Progenitor cell of endocrine pancreas (in vitro differentiated cells): Measurements from ENCODE around the gene ADAMTS6. TPM values are rescaled to one million over a fixed set of nuclear protein-coding genes. Genes with fewer than 3 reads are reported as not detected.

Source experiments
- DNase-seq: peaks from one replicate; pipeline ENCODE4 v3.0.0; 2021; ENCODE audit warnings: low spot score; ENCODE audit not compliant: unreplicated experiment
- H3K27ac Mint-ChIP-seq: 2 replicates; pipeline ENCODE4 v1.8.0; 2021; ENCODE audit warnings: mild to moderate bottlenecking, moderate library complexity, mixed read lengths
- H3K27me3 Mint-ChIP-seq: 2 replicates; pipeline ENCODE4 v1.8.0; 2021; ENCODE audit warnings: mixed read lengths
- H3K36me3 Mint-ChIP-seq: 2 replicates; pipeline ENCODE4 v1.8.0; 2022; ENCODE audit warnings: mixed read lengths; ENCODE audit not compliant: insufficient read depth
- H3K4me1 Mint-ChIP-seq: 2 replicates; pipeline ENCODE4 v1.8.0; 2021; ENCODE audit warnings: low read depth, mixed read lengths
- H3K4me3 Mint-ChIP-seq: 2 replicates; pipeline ENCODE4 v1.8.0; 2021; ENCODE audit warnings: low read depth, mild to moderate bottlenecking, moderate library complexity, mixed read lengths
- H3K9me3 Mint-ChIP-seq: 2 replicates; pipeline ENCODE4 v1.8.0; 2021; ENCODE audit warnings: low read depth, mixed read lengths
- CTCF ChIP-seq: fragments of 200-600 bp; sonication (generic); IDR thresholded peaks from one replicate; pipeline ENCODE4 v1.5.0; 2021; ENCODE audit warnings: antibody characterized with exemption, mild to moderate bottlenecking; ENCODE audit not compliant: unreplicated experiment
- total RNA-seq: library from RNA; stranded (reverse); gene quantifications from 2 replicates; pipeline ENCODE4 v1.2.1, GENCODE V29; 2021

ADAMTS6 gene
- total RNA-seq, 1 donor from 2014 or later = 13.0 TPM

- Mint-ChIP-seq H3K27me3 (no peaks in the 10 kb centered on the region), H3K4me1 (no peaks in the 10 kb centered on the region), H3K4me3 (no peak overlapping the region), H3K27ac (no peak overlapping the region), H3K9me3 (no peaks in the 10 kb centered on the region), H3K36me3 (peaks cover 2% of the 10 kb centered on the region)
- no peak for DNase-seq
- TF ChIP-seq CTCF = no peak
Measured at GRCh38 chr5:65192331-65192730, 289.4 kb downstream of the ADAMTS6 start.

- Mint-ChIP-seq H3K9me3 (no peaks in the 10 kb centered on the region), H3K4me1 (no peaks in the 10 kb centered on the region), H3K27me3 (no peaks in the 10 kb centered on the region), H3K27ac (no peak overlapping the region), H3K4me3 (no peak overlapping the region), H3K36me3 (peaks cover 2% of the 10 kb centered on the region)
- TF ChIP-seq CTCF = no peak
- DNase-seq = no peak
Measured at GRCh38 chr5:65191554-65192135, 290.1 kb downstream of the ADAMTS6 start.

- Mint-ChIP-seq H3K27me3 (no peaks in the 10 kb centered on the region), H3K36me3 (peaks cover 1% of the 10 kb centered on the region), H3K27ac (no peak overlapping the region), H3K4me1 (no peaks in the 10 kb centered on the region), H3K4me3 (no peak overlapping the region), H3K9me3 (no peaks in the 10 kb centered on the region)
- DNase-seq = no peak
- no peak for TF ChIP-seq CTCF
Measured at GRCh38 chr5:65190328-65191053, 291.2 kb downstream of the ADAMTS6 start.

- Mint-ChIP-seq H3K4me1 (peaks cover 7% of the 10 kb centered on the region), H3K27me3 (no peaks in the 10 kb centered on the region), H3K36me3 (peaks cover 1% of the 10 kb centered on the region), H3K27ac (no peak overlapping the region), H3K9me3 (no peaks in the 10 kb centered on the region), H3K4me3 (no peak overlapping the region)
- TF ChIP-seq CTCF = no peak
- no peak for DNase-seq
Measured at GRCh38 chr5:65186646-65187227, 295.0 kb downstream of the ADAMTS6 start.

- Mint-ChIP-seq H3K4me1 (peaks cover 7% of the 10 kb centered on the region), H3K36me3 (peaks cover 1% of the 10 kb centered on the region), H3K9me3 (no peaks in the 10 kb centered on the region), H3K27ac (no peak overlapping the region), H3K4me3 (no peak overlapping the region), H3K27me3 (no peaks in the 10 kb centered on the region)
- TF ChIP-seq CTCF = no peak
- DNase-seq = no peak
Measured at GRCh38 chr5:65185468-65185867, 296.3 kb downstream of the ADAMTS6 start.
